Activated naive CD8-positive, alpha-beta T cell treated with anti-CD3 and anti-CD28 coated beads, Interleukin-2, amount 50 U/mL, for 24 hours (primary cell): Measurements from ENCODE around the gene SFXN3.
"Not testable (repeated sequence)": the region's sequence is repeated elsewhere in the genome, so short reads cannot be mapped to it uniquely, and the experiment has no call there.

ENCODE experiments used
- ATAC-seq: fragments of 150-1000 bp; cut with Tn5 transposase; one replicate; pipeline ENCODE4 v1.10.0; 2021
- DNase-seq: peaks from one replicate; pipeline ENCODE4 v3.0.0; 2021
- H3K27ac Mint-ChIP-seq: one replicate; pipeline ENCODE4 v1.8.0; 2021; ENCODE audit warnings: mild to moderate bottlenecking, mixed read lengths
- H3K27me3 Mint-ChIP-seq: one replicate; pipeline ENCODE4 v1.8.0; 2021; ENCODE audit warnings: mixed read lengths
- H3K36me3 Mint-ChIP-seq: one replicate; pipeline ENCODE4 v1.8.0; 2021; ENCODE audit warnings: low read depth, mixed read lengths
- H3K4me1 Mint-ChIP-seq: one replicate; pipeline ENCODE4 v1.8.0; 2021; ENCODE audit warnings: mixed read lengths
- H3K4me3 Mint-ChIP-seq: one replicate; pipeline ENCODE4 v1.8.0; 2021; ENCODE audit warnings: mild to moderate bottlenecking, moderate library complexity, mixed read lengths
- H3K9me3 Mint-ChIP-seq: one replicate; pipeline ENCODE4 v1.8.0; 2021; ENCODE audit warnings: mixed read lengths

Gene SFXN3

DNA sequence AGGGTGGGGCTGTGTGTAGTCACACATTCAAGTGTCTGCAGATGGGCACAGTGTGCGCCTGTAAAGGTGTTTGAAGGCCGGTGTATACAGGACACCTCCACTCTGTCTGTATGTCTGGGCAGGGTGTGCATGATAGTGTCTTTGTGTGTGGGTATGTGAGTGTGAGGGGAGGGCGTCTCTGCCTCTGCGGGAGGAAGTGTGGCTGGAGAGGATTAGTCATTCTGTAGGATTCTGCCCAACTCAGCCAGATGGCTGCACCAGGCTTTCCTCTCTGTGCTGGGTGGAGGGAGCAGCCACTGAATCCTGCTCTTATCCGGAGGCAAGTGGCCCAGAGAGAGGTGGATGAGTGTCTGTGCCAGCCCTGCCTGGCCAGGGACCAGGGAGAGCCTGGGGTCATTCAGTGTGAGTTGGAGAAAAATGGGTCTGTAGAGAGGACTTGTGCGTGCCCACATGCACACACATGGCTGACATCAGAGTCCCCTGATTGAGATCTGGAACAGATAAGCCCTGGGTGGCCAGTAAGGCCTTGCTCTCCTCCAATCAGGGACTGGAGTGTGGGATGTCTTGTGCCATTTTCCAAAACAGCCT lies 1.7 kb downstream of the SFXN3 start:
- ATAC-seq (peak; percentile 78), DNase-seq (peak; percentile 66)
- H3K4me3 Mint-ChIP-seq = peak overlapping the region; percentile 83
- H3K27ac Mint-ChIP-seq = peak overlapping the region; percentile 93
- peaks cover 2% of the 10 kb centered on the region for H3K36me3 Mint-ChIP-seq
- H3K9me3 Mint-ChIP-seq = no peaks in the 10 kb centered on the region
- peaks cover 27% of the 10 kb centered on the region for H3K4me1 Mint-ChIP-seq
- no peaks in the 10 kb centered on the region for H3K27me3 Mint-ChIP-seq

- H3K9me3 Mint-ChIP-seq = no peaks in the 10 kb centered on the region
- ATAC-seq (no peak), DNase-seq (no peak)
- peak overlapping the region; percentile 83 for H3K4me3 Mint-ChIP-seq
- peaks cover 4% of the 10 kb centered on the region for H3K36me3 Mint-ChIP-seq
- peak overlapping the region; percentile 93 for H3K27ac Mint-ChIP-seq
- H3K4me1 Mint-ChIP-seq = peaks cover 27% of the 10 kb centered on the region
- no peaks in the 10 kb centered on the region for H3K27me3 Mint-ChIP-seq
Observed at GRCh38 chr10:101033276-101033675, 2.2 kb downstream of the SFXN3 start.

- not testable (repeated sequence) for DNase-seq, H3K36me3 Mint-ChIP-seq, H3K27ac Mint-ChIP-seq, ATAC-seq, H3K27me3 Mint-ChIP-seq, H3K9me3 Mint-ChIP-seq, H3K4me3 Mint-ChIP-seq
- peaks cover 27% of the 10 kb centered on the region for H3K4me1 Mint-ChIP-seq
Observed at GRCh38 chr10:101034404-101034803, 3.4 kb downstream of the SFXN3 start.

DNA sequence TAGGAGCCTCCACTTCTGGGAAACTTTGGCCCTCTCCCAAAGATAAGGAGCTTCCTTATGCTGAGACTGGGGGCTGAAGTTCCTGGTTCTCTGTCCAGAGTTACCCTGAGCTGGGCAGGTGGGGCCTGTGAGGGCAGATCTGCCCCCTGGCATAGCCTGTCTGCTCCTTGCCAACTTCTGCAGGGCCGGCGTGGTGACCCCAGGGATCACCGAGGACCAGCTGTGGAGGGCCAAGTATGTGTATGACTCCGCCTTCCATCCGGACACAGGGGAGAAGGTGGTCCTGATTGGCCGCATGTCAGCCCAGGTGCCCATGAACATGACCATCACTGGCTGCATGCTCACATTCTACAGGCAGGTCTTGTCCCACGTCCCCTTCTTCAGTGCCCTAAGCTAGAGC lies 4.3 kb downstream of the SFXN3 start:
- DNase-seq = no peak
- H3K27ac Mint-ChIP-seq = no peak overlapping the region

DNA sequence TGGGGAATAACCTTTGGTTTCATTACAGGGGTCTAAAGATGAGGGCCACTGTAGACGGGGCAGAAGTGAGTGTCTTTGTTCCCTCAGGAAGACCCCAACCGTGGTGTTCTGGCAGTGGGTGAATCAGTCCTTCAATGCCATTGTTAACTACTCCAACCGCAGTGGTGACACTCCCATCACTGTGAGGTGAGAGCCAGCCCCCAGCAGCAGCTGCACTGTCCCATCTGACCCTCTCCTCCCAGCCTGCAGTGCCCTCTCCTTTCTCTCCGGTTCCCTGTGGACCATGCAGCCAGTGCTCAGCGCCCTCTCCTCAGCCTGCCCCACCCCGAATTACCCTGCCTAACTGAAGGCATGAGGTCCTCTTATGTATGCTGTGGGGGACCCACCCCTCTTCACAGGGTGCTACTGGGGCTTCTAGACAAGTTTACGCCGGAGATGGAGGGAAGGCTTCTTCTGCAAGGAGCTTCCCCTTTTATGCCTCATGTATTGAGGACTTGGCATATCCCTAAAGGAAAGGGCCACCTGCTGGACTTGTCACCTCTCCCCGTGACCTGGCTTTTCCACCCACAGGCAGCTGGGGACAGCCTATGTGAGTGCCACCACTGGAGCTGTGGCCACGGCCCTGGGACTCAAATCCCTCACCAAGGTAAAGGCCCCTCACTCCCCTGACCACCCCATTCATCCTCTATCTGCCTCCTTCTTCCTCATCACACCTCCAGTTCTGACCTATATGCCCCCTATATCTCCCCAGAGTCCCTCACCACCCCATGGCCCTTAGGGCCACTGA lies 5.1 kb downstream of the SFXN3 start:
- Mint-ChIP-seq H3K9me3 (no peaks in the 10 kb centered on the region), H3K27me3 (no peaks in the 10 kb centered on the region), H3K4me3 (no peak overlapping the region), H3K27ac (no peak overlapping the region), H3K4me1 (peaks cover 26% of the 10 kb centered on the region), H3K36me3 (peaks cover 4% of the 10 kb centered on the region)
- ATAC-seq = no peak
- DNase-seq = no peak

More for the DNA sequence above, 4.3 kb downstream of the SFXN3 start:
- Mint-ChIP-seq H3K4me3 (no peak overlapping the region), H3K4me1 (peaks cover 27% of the 10 kb centered on the region), H3K27me3 (no peaks in the 10 kb centered on the region), H3K36me3 (peaks cover 4% of the 10 kb centered on the region), H3K9me3 (no peaks in the 10 kb centered on the region)
- no peak for ATAC-seq

- H3K36me3 Mint-ChIP-seq = peaks cover 4% of the 10 kb centered on the region
- ATAC-seq (no peak), DNase-seq (no peak)
- no peaks in the 10 kb centered on the region for H3K27me3 Mint-ChIP-seq
- peaks cover 26% of the 10 kb centered on the region for H3K4me1 Mint-ChIP-seq
- no peak overlapping the region for H3K4me3 Mint-ChIP-seq
- H3K27ac Mint-ChIP-seq = no peak overlapping the region
- H3K9me3 Mint-ChIP-seq = no peaks in the 10 kb centered on the region
Observed at GRCh38 chr10:101036726-101037125, 5.7 kb downstream of the SFXN3 start.

DNA sequence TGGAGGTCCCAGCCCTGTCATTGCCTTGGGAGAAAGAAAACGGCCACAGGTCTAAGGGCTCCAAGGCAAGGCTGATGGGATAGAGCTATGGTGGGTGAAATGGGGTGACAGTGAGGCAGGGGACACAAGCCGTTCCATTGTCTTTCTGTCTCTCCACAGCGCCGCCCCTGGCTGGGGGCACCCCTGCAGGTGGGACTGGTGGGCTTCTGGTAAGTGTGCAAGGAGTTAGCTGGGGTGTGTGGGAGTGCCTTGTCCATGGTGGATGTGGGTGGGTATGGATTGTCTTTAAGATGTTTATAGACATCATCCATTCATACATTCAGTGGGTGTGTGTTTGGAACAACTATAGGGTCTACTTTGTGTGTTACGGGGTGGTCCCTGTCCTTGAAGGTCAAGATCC lies 7.5 kb downstream of the SFXN3 start:
- Mint-ChIP-seq H3K4me1 (peaks cover 29% of the 10 kb centered on the region), H3K27me3 (no peaks in the 10 kb centered on the region), H3K27ac (no peak overlapping the region), H3K36me3 (peaks cover 4% of the 10 kb centered on the region), H3K9me3 (no peaks in the 10 kb centered on the region), H3K4me3 (no peak overlapping the region)
- ATAC-seq (no peak), DNase-seq (no peak)

GRCh38 chr10:101040061-101040460 lies 9.0 kb downstream of the SFXN3 start:
- DNase-seq (no peak), ATAC-seq (no peak)
- peaks cover 4% of the 10 kb centered on the region for H3K36me3 Mint-ChIP-seq
- H3K9me3 Mint-ChIP-seq = no peaks in the 10 kb centered on the region
- peaks cover 1% of the 10 kb centered on the region for H3K27me3 Mint-ChIP-seq
- H3K4me3 Mint-ChIP-seq = no peak overlapping the region
- H3K4me1 Mint-ChIP-seq = peaks cover 25% of the 10 kb centered on the region
- no peak overlapping the region for H3K27ac Mint-ChIP-seq

DNA sequence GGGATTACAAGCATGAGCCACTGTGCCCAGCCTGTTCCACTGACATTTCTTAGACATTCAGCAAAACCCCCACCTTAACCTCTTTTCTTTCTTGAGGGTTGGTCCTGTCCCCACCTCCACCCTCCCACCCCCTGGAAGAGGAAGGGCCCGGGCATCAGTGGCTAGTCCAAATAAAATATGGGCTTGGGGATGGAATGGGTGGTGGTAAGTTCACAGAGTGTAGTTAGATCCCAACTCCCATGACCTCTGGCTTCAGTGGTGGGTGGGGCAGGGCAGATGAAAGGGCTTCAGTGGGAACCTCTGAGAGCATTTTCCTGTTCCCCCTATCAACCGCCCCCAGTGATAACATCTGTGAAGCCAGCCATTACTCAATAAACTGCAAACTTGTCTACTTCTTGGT lies 9.8 kb downstream of the SFXN3 start:
- Mint-ChIP-seq H3K9me3 (no peaks in the 10 kb centered on the region), H3K4me1 (peaks cover 25% of the 10 kb centered on the region), H3K36me3 (peaks cover 4% of the 10 kb centered on the region), H3K27me3 (peaks cover 1% of the 10 kb centered on the region), H3K27ac (no peak overlapping the region), H3K4me3 (no peak overlapping the region)
- DNase-seq (no peak), ATAC-seq (no peak)

- Mint-ChIP-seq H3K27me3 (peaks cover 3% of the 10 kb centered on the region), H3K36me3 (peaks cover 3% of the 10 kb centered on the region), H3K4me3 (no peak overlapping the region), H3K9me3 (no peaks in the 10 kb centered on the region), H3K4me1 (peaks cover 25% of the 10 kb centered on the region), H3K27ac (no peak overlapping the region)
- DNase-seq = peak; percentile 72
- ATAC-seq = peak; percentile 86
Observed at GRCh38 chr10:101041252-101041761, 10.3 kb downstream of the SFXN3 start.

DNA sequence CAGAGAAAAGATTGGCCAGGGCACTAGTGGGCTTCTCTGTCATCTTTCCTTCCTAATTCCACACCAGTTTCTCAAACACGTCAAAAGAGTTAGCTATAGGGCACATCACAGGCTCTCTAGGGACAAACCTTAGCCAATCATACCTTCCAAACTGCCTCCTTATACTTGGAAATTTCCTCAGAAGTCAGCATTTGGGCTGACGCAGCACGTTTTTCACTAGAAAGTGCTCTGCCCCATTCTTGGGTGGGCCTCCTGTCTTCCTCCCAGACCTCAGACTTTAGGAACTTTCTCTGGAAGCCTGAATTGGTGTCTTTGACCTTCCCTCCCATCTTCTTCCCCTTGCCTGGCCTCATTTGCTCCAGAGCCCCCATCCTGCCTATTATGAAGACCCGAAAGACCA lies 11.1 kb downstream of the SFXN3 start:
- no peak for ATAC-seq
- Mint-ChIP-seq H3K9me3 (no peaks in the 10 kb centered on the region), H3K27me3 (peaks cover 11% of the 10 kb centered on the region), H3K4me3 (peak overlapping the region; percentile 91), H3K4me1 (peaks cover 25% of the 10 kb centered on the region), H3K27ac (no peak overlapping the region), H3K36me3 (peaks cover 3% of the 10 kb centered on the region)
- no peak for DNase-seq

DNA sequence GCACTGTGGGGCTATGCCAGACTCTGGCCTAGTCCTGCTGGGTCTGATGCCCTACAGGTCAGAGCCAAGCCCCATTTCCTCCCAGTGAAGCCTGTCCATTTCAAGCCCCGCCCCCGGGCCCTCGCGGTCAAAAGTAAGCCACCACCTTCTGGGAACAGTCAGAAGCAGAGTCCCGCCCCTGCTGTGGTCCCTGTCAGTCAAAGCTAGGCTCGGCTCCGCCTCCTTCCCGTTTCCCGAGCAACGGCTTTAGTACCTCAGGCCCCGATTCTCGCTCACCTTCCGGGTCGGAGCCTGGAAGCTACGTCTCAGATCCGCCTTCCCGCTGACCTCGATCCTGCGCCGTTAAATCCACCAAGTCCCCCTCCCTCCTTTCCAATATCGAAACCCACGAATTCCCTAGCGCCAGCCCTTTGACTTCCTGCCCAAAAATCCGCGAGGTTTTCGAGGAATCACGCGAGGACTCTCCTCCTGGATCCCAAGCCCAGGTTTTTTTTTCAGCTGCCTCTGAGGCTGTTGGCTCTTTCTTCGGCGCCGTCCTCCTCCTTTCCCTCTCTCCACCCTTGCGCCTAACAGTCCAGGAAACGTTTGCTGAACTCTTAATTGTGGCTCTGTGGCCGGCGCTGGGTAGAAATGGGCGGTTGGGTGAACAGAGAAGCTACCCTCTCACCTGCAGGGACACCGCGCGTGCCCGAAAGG lies 11.8 kb downstream of the SFXN3 start:
- H3K27me3 Mint-ChIP-seq = peaks cover 18% of the 10 kb centered on the region
- H3K36me3 Mint-ChIP-seq = peaks cover 3% of the 10 kb centered on the region
- ATAC-seq (peak; percentile 89), DNase-seq (peak; percentile 93)
- H3K4me3 Mint-ChIP-seq = peak overlapping the region; percentile 91
- H3K9me3 Mint-ChIP-seq = no peaks in the 10 kb centered on the region
- peak overlapping the region; percentile 87 for H3K27ac Mint-ChIP-seq
- H3K4me1 Mint-ChIP-seq = peaks cover 25% of the 10 kb centered on the region

- DNase-seq (no peak), ATAC-seq (no peak)
- no peaks in the 10 kb centered on the region for H3K36me3 Mint-ChIP-seq
- no peaks in the 10 kb centered on the region for H3K9me3 Mint-ChIP-seq
- peak overlapping the region; percentile 91 for H3K4me3 Mint-ChIP-seq
- peak overlapping the region; percentile 87 for H3K27ac Mint-ChIP-seq
- peaks cover 27% of the 10 kb centered on the region for H3K4me1 Mint-ChIP-seq
- H3K27me3 Mint-ChIP-seq = peaks cover 23% of the 10 kb centered on the region
Observed at GRCh38 chr10:101043363-101043707, 12.3 kb downstream of the SFXN3 start.

DNA sequence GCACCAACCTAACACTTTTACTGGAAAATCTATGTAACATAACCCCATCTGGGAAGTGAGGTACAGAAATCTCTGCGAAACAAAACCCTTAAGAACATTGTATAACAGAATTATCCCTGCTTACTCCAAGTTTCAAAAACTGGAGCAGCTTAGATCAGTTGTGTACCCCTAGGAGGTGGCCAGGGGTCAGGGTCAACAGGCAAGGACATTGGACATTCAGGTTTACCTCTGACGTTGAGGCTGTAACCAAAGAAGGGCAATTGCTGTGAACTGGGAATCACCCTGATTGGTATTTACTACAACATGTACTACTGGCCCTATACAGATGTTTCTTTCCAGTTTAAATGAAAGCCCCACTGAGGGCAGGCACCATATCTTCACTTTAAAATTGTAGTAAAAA lies 13.1 kb downstream of the SFXN3 start:
- Mint-ChIP-seq H3K9me3 (no peaks in the 10 kb centered on the region), H3K27ac (no peak overlapping the region), H3K27me3 (peaks cover 31% of the 10 kb centered on the region), H3K4me3 (peak overlapping the region; percentile 91), H3K36me3 (no peaks in the 10 kb centered on the region), H3K4me1 (peaks cover 31% of the 10 kb centered on the region)
- ATAC-seq (no peak), DNase-seq (no peak)
